ENCODE measurements around the gene ITGA2.

ITGA2 gene

GRCh38 chr5:52996979-52997378 lies 7.8 kb downstream of the ITGA2 start:
- H3K36me3 Mint-ChIP-seq, result no peaks in the 10 kb centered on the region
- no peaks in the 10 kb centered on the region for H3K9me3 Mint-ChIP-seq
- peaks cover 14% of the 10 kb centered on the region for H3K27me3 Mint-ChIP-seq
- ATAC-seq (ENCODE audit: low read depth) (no peak), DNase-seq (ENCODE audit: low spot score in 2 of 2) (no peak)
- H3K4me3 Mint-ChIP-seq, result no peak overlapping the region
- no peak overlapping the region for H3K27ac Mint-ChIP-seq
- H3K4me1 Mint-ChIP-seq, result no peaks in the 10 kb centered on the region

- no peak for ATAC-seq (ENCODE audit: low read depth)
Measured at GRCh38 chr5:52997424-52997823, 8.3 kb downstream of the ITGA2 start.

GRCh38 chr5:52998552-52999313 lies 9.6 kb downstream of the ITGA2 start:
- Mint-ChIP-seq H3K4me3 (no peak overlapping the region), H3K9me3 (no peaks in the 10 kb centered on the region), H3K36me3 (no peaks in the 10 kb centered on the region), H3K4me1 (no peaks in the 10 kb centered on the region), H3K27me3 (peaks cover 9% of the 10 kb centered on the region), H3K27ac (no peak overlapping the region)
- no peak for ATAC-seq (ENCODE audit: low read depth)
- DNase-seq (ENCODE audit: low spot score in 2 of 2), result no peak

More at GRCh38 chr5:52997424-52997823, 8.3 kb downstream of the ITGA2 start:
- no peak overlapping the region for H3K27ac Mint-ChIP-seq
- no peak for DNase-seq (ENCODE audit: low spot score in 2 of 2)
- no peaks in the 10 kb centered on the region for H3K4me1 Mint-ChIP-seq
- H3K4me3 Mint-ChIP-seq, result no peak overlapping the region
- H3K9me3 Mint-ChIP-seq, result no peaks in the 10 kb centered on the region
- H3K27me3 Mint-ChIP-seq, result peaks cover 10% of the 10 kb centered on the region
- no peaks in the 10 kb centered on the region for H3K36me3 Mint-ChIP-seq

GRCh38 chr5:52999344-52999949 lies 10.3 kb downstream of the ITGA2 start:
- H3K9me3 Mint-ChIP-seq, result no peaks in the 10 kb centered on the region
- DNase-seq (ENCODE audit: low spot score in 2 of 2), result no peak
- H3K4me3 Mint-ChIP-seq, result no peak overlapping the region
- H3K4me1 Mint-ChIP-seq, result no peaks in the 10 kb centered on the region
- no peak overlapping the region for H3K27ac Mint-ChIP-seq
- peaks cover 11% of the 10 kb centered on the region for H3K27me3 Mint-ChIP-seq
- no peak for ATAC-seq (ENCODE audit: low read depth)
- no peaks in the 10 kb centered on the region for H3K36me3 Mint-ChIP-seq

- Mint-ChIP-seq H3K4me3 (no peak overlapping the region), H3K4me1 (no peaks in the 10 kb centered on the region), H3K27me3 (peaks cover 11% of the 10 kb centered on the region), H3K36me3 (no peaks in the 10 kb centered on the region), H3K27ac (no peak overlapping the region), H3K9me3 (no peaks in the 10 kb centered on the region)
- DNase-seq (ENCODE audit: low spot score in 2 of 2) (no peak), ATAC-seq (ENCODE audit: low read depth) (no peak)
Measured at GRCh38 chr5:53001541-53001940, 12.4 kb downstream of the ITGA2 start.

GRCh38 chr5:53002491-53002890 lies 13.3 kb downstream of the ITGA2 start:
- Mint-ChIP-seq H3K27me3 (peaks cover 11% of the 10 kb centered on the region), H3K4me1 (no peaks in the 10 kb centered on the region), H3K4me3 (no peak overlapping the region), H3K27ac (no peak overlapping the region), H3K9me3 (no peaks in the 10 kb centered on the region), H3K36me3 (no peaks in the 10 kb centered on the region)
- no peak for DNase-seq (ENCODE audit: low spot score in 2 of 2)
- no peak for ATAC-seq (ENCODE audit: low read depth)

GRCh38 chr5:53003144-53003543 lies 14.0 kb downstream of the ITGA2 start:
- no peak for ATAC-seq (ENCODE audit: low read depth)
- DNase-seq (ENCODE audit: low spot score in 2 of 2), result no peak
- Mint-ChIP-seq H3K27ac (no peak overlapping the region), H3K4me3 (no peak overlapping the region), H3K27me3 (peaks cover 11% of the 10 kb centered on the region), H3K36me3 (no peaks in the 10 kb centered on the region), H3K9me3 (no peaks in the 10 kb centered on the region), H3K4me1 (no peaks in the 10 kb centered on the region)

GRCh38 chr5:53006911-53007890 lies 18.0 kb downstream of the ITGA2 start:
- Mint-ChIP-seq H3K27ac (no peak overlapping the region), H3K9me3 (no peaks in the 10 kb centered on the region), H3K4me1 (no peaks in the 10 kb centered on the region), H3K36me3 (no peaks in the 10 kb centered on the region), H3K27me3 (peaks cover 9% of the 10 kb centered on the region), H3K4me3 (no peak overlapping the region)
- no peak for DNase-seq (ENCODE audit: low spot score in 2 of 2)
- no peak for ATAC-seq (ENCODE audit: low read depth)

- peak; percentile 24 for ATAC-seq (ENCODE audit: low read depth)
- no peak for DNase-seq (ENCODE audit: low spot score in 2 of 2)
- Mint-ChIP-seq H3K27ac (no peak overlapping the region), H3K4me1 (no peaks in the 10 kb centered on the region), H3K9me3 (no peaks in the 10 kb centered on the region), H3K4me3 (no peak overlapping the region), H3K36me3 (no peaks in the 10 kb centered on the region), H3K27me3 (peaks cover 2% of the 10 kb centered on the region)
Measured at GRCh38 chr5:53008751-53009150, 19.6 kb downstream of the ITGA2 start.

- H3K27ac Mint-ChIP-seq, result no peak overlapping the region
- no peak for ATAC-seq (ENCODE audit: low read depth)
- no peak overlapping the region for H3K4me3 Mint-ChIP-seq
- H3K27me3 Mint-ChIP-seq, result peaks cover 1% of the 10 kb centered on the region
- H3K36me3 Mint-ChIP-seq, result no peaks in the 10 kb centered on the region
- DNase-seq (ENCODE audit: low spot score in 2 of 2), result no peak
- H3K9me3 Mint-ChIP-seq, result peaks cover 5% of the 10 kb centered on the region
- H3K4me1 Mint-ChIP-seq, result no peaks in the 10 kb centered on the region
Measured at GRCh38 chr5:53009816-53010215, 20.7 kb downstream of the ITGA2 start.

- H3K4me3 Mint-ChIP-seq, result no peak overlapping the region
- DNase-seq (ENCODE audit: low spot score in 2 of 2) (no peak), ATAC-seq (ENCODE audit: low read depth) (no peak)
- H3K36me3 Mint-ChIP-seq, result no peaks in the 10 kb centered on the region
- peaks cover 1% of the 10 kb centered on the region for H3K27me3 Mint-ChIP-seq
- H3K9me3 Mint-ChIP-seq, result peaks cover 5% of the 10 kb centered on the region
- H3K4me1 Mint-ChIP-seq, result no peaks in the 10 kb centered on the region
- no peak overlapping the region for H3K27ac Mint-ChIP-seq
Measured at GRCh38 chr5:53010814-53011213, 21.7 kb downstream of the ITGA2 start.

- Mint-ChIP-seq H3K4me1 (no peaks in the 10 kb centered on the region), H3K36me3 (no peaks in the 10 kb centered on the region), H3K4me3 (no peak overlapping the region), H3K9me3 (peaks cover 5% of the 10 kb centered on the region), H3K27me3 (peaks cover 1% of the 10 kb centered on the region), H3K27ac (no peak overlapping the region)
- no peak for ATAC-seq (ENCODE audit: low read depth)
- DNase-seq (ENCODE audit: low spot score in 2 of 2), result no peak
Measured at GRCh38 chr5:53011233-53011632, 22.1 kb downstream of the ITGA2 start.

GRCh38 chr5:53013857-53014256 lies 24.7 kb downstream of the ITGA2 start:
- Mint-ChIP-seq H3K4me1 (no peaks in the 10 kb centered on the region), H3K4me3 (no peak overlapping the region), H3K9me3 (peaks cover 5% of the 10 kb centered on the region), H3K36me3 (no peaks in the 10 kb centered on the region), H3K27ac (no peak overlapping the region), H3K27me3 (peaks cover 3% of the 10 kb centered on the region)
- ATAC-seq (ENCODE audit: low read depth) (no peak), DNase-seq (ENCODE audit: low spot score in 2 of 2) (no peak)

GRCh38 chr5:53017383-53017782 lies 28.2 kb downstream of the ITGA2 start:
- Mint-ChIP-seq H3K4me1 (no peaks in the 10 kb centered on the region), H3K27me3 (peaks cover 3% of the 10 kb centered on the region), H3K27ac (no peak overlapping the region), H3K36me3 (no peaks in the 10 kb centered on the region), H3K4me3 (no peak overlapping the region), H3K9me3 (peaks cover 5% of the 10 kb centered on the region)
- no peak for ATAC-seq (ENCODE audit: low read depth)
- no peak for DNase-seq (ENCODE audit: low spot score in 2 of 2)
